Heart left ventricle (tissue), 13 donors: ENCODE data around the gene PRMT9.

Experiments used
- CTCF ChIP-seq, 12 donors: fragments of 200-600 bp; sonication (generic) in 4 of 12; IDR thresholded peaks; one replicate each; pipeline versions ENCODE4 v1.5.0 to v1.8.0; 2018 to 2022; ENCODE audit warnings: antibody characterized with exemption in 12 of 12, mild to moderate bottlenecking in 5 of 12
- POLR2A ChIP-seq, 2 donors: fragments of 450-650 bp; IDR thresholded peaks; one replicate each; pipeline ENCODE4 v1.6.1; 2017; ENCODE audit warnings: antibody characterized with exemption in 2 of 2, mild to moderate bottlenecking in 2 of 2, moderate library complexity in 2 of 2
- donor health status: ischemic (EF 13 %, LVEDD 7.1; RV severe dilation, severe dysfunction).
- donor health status: DM: no; HTN: yes; CAD: no.
- donor health status: DM: no; HTN: no; CAD: no.
- donor health status: ischemic (EF 25% LVEDD 6.9; RV normal size, moderate dysfunction).
- donor health status: ischemic (EF 25% LVEDD 5.7; RV mildly dilated, moderate dysfunction).
- donor health status: ischemic (EF 35%, LVEDD 5.7; RV mildly dilated, moderate dysfunction).
- donor health status: nonischemic (EF 11% LVEDD 7.7; RV severe dilation, severe dysfunction).
- donor health status: DM: yes; HTN: yes; CAD: no.
- donor health status: PGD.
- donor health status: ischemic (EF 29% LVEDD 5.4; RV normal size, mild dysfunction).
- donor health status: nonischemic (EF 23%, LVEDD 6.1; RV moderate dilation, normal function).

GRCh38 chr4:147648656-147649055, 35.3 kb downstream of the PRMT9 start:
- no peak for TF ChIP-seq CTCF (IDR thresholded peaks at IDR 0.05)
- no peak for TF ChIP-seq POLR2A (IDR thresholded peaks at IDR 0.05)
